ENCODE results near the gene POU2AF1. TPM values are rescaled to one million over a fixed set of nuclear protein-coding genes. Genes with fewer than 3 reads are reported as not detected.

POU2AF1 gene
- total RNA-seq, 2 experiments from 2014 or later = 0.52 to 0.78 TPM

DNA sequence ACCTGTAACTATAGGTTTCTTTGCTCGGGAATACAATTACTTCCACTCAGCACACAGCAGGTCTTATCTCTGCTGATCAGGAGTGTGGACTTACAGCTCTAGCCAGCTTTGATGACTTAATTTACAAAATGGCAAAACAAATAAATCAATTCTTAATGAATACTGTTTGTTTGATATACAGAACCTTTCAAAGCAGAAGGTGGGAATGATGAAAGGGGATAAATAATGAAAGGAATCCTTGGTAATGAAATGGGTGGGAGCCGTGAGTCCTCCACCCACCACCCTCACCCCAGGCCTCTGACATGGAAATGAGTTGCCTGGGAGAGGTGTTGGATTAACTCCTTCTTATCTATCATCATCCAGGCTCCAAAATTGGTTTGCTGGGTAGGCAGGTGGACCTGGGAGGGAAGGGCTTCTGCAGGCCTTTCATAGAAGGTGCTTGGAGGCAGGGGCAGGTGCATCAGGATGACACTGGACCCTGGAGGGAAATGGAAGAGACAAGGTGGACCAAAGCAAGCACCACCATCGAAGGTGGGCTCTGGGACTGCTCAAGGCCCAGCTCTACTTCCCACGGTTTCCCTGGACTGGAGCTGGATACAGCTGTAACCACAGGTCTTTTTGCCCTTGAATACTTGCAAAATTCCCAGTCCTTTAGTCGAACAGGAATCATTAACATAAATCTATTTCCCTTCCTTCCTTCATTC is 23.0 kb downstream of the POU2AF1 start:
- intact Hi-C loops (cut with DNase I, micrococcal nuclease) = loop anchor here in 1 of 2 experiments (5.0 kb wide), 1 partner anchor 66 kb away; no protein-coding TSS in a partner anchor
- H3K4me3 ChIP-seq (ENCODE audit: low read length) = no peak overlapping the region
- H3K4me1 Mint-ChIP-seq (ENCODE audit: low read depth) = no peaks in the 10 kb centered on the region
- POLR2A ChIA-PET = no interaction called here
- no peaks in the 10 kb centered on the region for H3K36me3 Mint-ChIP-seq (ENCODE audit: low read depth)
- ATAC-seq (ENCODE audit: poor library complexity) = no peak
- H3K27ac ChIP-seq (ENCODE audit: low read depth in 1 of 2, low read length in 2 of 2) = no peak overlapping the region
- no peaks in the 10 kb centered on the region for H3K9me3 ChIP-seq (ENCODE audit: control insufficient read depth in 1 of 2, insufficient read depth in 1 of 2, low read length in 2 of 2)
- no peaks in the 10 kb centered on the region for H3K27me3 Mint-ChIP-seq
- TF ChIP-seq CTCF (IDR thresholded peaks at IDR 0.05) = no peak
- CTCF ChIA-PET = interaction anchor here (0.5 kb wide), 1 partner anchor 1255 kb away, joined by 3 read pairs; no protein-coding TSS in a partner anchor
- no peak for DNase-seq
- no peaks in the 10 kb centered on the region for H3K9me3 Mint-ChIP-seq
- H3K36me3 ChIP-seq (ENCODE audit: insufficient read depth, low read length) = no peaks in the 10 kb centered on the region
- no peaks in the 10 kb centered on the region for H3K27me3 ChIP-seq (ENCODE audit: control insufficient read depth in 1 of 2, insufficient read depth in 2 of 2, low read length in 2 of 2)
- no peak overlapping the region for H3K27ac Mint-ChIP-seq
- H3K4me1 ChIP-seq (ENCODE audit: insufficient read depth, low read length) = no peaks in the 10 kb centered on the region
- H3K4me3 Mint-ChIP-seq = no peak overlapping the region

DNA sequence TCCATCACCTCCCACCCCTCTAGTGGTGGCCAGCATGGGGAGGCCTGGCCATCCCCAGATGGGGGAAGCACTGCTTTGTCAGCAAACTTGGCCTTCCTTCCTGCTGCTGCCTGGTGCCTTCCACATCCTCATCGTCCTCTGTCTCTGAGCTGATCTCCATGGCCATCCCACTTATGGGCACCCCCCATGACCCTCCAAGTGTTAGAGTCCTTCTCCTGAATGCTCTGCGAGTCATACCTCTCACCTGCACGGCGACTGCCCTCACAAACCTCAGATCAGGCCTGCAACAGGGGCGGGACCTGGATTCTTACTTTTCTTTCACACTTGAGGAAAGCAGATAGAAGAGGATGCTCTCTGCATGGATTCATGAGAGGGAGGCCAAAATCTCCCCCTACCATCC is 24.0 kb downstream of the POU2AF1 start:
- no peaks in the 10 kb centered on the region for H3K27me3 Mint-ChIP-seq
- H3K27me3 ChIP-seq (ENCODE audit: control insufficient read depth in 1 of 2, insufficient read depth in 2 of 2, low read length in 2 of 2) = no peaks in the 10 kb centered on the region
- ATAC-seq (ENCODE audit: poor library complexity) = no peak
- DNase-seq = no peak
- H3K4me3 ChIP-seq (ENCODE audit: low read length) = no peak overlapping the region
- CTCF ChIA-PET = no interaction called here
- no peaks in the 10 kb centered on the region for H3K9me3 Mint-ChIP-seq
- H3K4me3 Mint-ChIP-seq = no peak overlapping the region
- no peak overlapping the region for H3K27ac ChIP-seq (ENCODE audit: low read depth in 1 of 2, low read length in 2 of 2)
- no peaks in the 10 kb centered on the region for H3K4me1 ChIP-seq (ENCODE audit: insufficient read depth, low read length)
- no peaks in the 10 kb centered on the region for H3K36me3 ChIP-seq (ENCODE audit: insufficient read depth, low read length)
- H3K27ac Mint-ChIP-seq = no peak overlapping the region
- POLR2A ChIA-PET = no interaction called here
- no peaks in the 10 kb centered on the region for H3K36me3 Mint-ChIP-seq (ENCODE audit: low read depth)
- intact Hi-C loops (cut with DNase I, micrococcal nuclease) = loop anchor here in 1 of 2 experiments (5.0 kb wide), 1 partner anchor 67 kb away; no protein-coding TSS in a partner anchor
- no peaks in the 10 kb centered on the region for H3K4me1 Mint-ChIP-seq (ENCODE audit: low read depth)
- TF ChIP-seq CTCF (IDR thresholded peaks at IDR 0.05) = no peak
- no peaks in the 10 kb centered on the region for H3K9me3 ChIP-seq (ENCODE audit: control insufficient read depth in 1 of 2, insufficient read depth in 1 of 2, low read length in 2 of 2)

DNA sequence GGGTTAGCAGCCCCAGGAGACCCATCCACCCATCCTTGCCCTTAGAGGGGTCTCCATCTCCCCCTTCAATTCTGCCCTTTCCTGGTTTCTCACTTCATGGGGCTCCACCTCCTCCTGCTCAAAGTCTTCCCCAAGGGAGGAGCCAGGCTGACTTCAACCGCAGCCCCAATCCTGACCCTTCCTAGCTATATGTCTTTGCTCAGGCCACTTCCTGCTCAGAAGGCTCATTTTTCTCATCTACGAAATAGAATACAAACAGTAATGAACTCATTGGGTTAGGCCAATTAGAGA is 24.5 kb downstream of the POU2AF1 start:
- Mint-ChIP-seq H3K4me1 (ENCODE audit: low read depth) (no peaks in the 10 kb centered on the region), H3K27ac (no peak overlapping the region), H3K27me3 (no peaks in the 10 kb centered on the region), H3K36me3 (ENCODE audit: low read depth) (no peaks in the 10 kb centered on the region), H3K4me3 (no peak overlapping the region), H3K9me3 (no peaks in the 10 kb centered on the region)
- H3K27ac ChIP-seq (ENCODE audit: low read depth in 1 of 2, low read length in 2 of 2) = no peak overlapping the region
- no peaks in the 10 kb centered on the region for H3K27me3 ChIP-seq (ENCODE audit: control insufficient read depth in 1 of 2, insufficient read depth in 2 of 2, low read length in 2 of 2)
- no peaks in the 10 kb centered on the region for H3K4me1 ChIP-seq (ENCODE audit: insufficient read depth, low read length)
- no peak for DNase-seq
- H3K4me3 ChIP-seq (ENCODE audit: low read length) = no peak overlapping the region
- ATAC-seq (ENCODE audit: poor library complexity) = no peak
- no peaks in the 10 kb centered on the region for H3K9me3 ChIP-seq (ENCODE audit: control insufficient read depth in 1 of 2, insufficient read depth in 1 of 2, low read length in 2 of 2)
- intact Hi-C loops (cut with DNase I, micrococcal nuclease) = no loop called here
- no peaks in the 10 kb centered on the region for H3K36me3 ChIP-seq (ENCODE audit: insufficient read depth, low read length)
- CTCF ChIA-PET = no interaction called here
- POLR2A ChIA-PET = no interaction called here
- TF ChIP-seq CTCF (IDR thresholded peaks at IDR 0.05) = no peak
